GM21619 (cell line): ENCODE data around the gene HP1BP3.
"Not testable (repeated sequence)": the region's sequence is repeated elsewhere in the genome, so short reads cannot be mapped to it uniquely, and the experiment has no call there.

Source experiments
- ATAC-seq: cut with Tn5 transposase; IDR thresholded peaks from one replicate; pipeline ENCODE4 v1.9.1; 2021; ENCODE audit not compliant: unreplicated experiment

HP1BP3 gene, protein sequence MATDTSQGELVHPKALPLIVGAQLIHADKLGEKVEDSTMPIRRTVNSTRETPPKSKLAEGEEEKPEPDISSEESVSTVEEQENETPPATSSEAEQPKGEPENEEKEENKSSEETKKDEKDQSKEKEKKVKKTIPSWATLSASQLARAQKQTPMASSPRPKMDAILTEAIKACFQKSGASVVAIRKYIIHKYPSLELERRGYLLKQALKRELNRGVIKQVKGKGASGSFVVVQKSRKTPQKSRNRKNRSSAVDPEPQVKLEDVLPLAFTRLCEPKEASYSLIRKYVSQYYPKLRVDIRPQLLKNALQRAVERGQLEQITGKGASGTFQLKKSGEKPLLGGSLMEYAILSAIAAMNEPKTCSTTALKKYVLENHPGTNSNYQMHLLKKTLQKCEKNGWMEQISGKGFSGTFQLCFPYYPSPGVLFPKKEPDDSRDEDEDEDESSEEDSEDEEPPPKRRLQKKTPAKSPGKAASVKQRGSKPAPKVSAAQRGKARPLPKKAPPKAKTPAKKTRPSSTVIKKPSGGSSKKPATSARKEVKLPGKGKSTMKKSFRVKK

DNA sequence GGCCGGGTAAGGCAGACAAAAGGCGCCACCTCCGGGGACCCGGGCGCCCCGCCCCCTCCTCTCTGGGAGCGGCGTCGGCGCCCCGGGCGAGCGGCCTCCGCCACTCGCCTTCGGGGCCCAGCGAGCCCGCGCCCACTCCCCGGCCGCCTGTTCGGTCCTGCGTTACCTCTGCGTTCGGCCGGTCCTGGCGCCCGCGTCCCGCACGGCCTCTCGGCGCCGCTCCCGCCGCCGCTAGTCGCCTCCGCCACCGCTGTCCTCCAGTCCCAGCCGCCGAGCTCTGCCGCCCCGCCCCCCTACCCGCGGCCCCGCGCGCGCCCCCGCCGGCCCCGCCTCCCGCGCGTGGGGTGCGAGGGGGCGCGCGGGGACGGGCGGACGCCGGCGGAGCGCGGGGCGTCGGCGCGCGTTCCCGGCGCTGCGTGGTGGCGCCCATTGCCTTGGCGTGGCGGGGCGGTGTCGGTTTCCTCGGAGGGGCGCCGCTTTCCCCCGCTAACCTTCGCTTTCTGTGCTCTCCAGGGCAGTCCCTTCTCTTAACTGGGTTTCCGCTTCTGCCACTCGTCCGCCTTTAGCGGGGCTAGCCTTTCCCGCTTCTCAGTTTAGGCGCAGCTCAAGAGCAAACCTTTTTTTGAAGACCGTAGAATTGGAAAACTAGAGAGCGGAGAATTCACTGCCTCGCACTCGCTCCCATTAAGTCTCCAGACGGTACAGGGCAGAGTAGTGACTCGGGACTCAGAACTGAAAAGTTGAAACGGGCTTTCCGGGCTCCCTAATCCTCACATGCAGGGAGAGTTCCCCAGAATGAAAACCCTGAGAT lies at the start of gene HP1BP3:
HP1BP3 (minus strand) TSS at position 279 of the 811 bp plus-strand sequence. CDS start 6,867 bp downstream, outside the sequence.
- ATAC-seq = peak; percentile 33

DNA sequence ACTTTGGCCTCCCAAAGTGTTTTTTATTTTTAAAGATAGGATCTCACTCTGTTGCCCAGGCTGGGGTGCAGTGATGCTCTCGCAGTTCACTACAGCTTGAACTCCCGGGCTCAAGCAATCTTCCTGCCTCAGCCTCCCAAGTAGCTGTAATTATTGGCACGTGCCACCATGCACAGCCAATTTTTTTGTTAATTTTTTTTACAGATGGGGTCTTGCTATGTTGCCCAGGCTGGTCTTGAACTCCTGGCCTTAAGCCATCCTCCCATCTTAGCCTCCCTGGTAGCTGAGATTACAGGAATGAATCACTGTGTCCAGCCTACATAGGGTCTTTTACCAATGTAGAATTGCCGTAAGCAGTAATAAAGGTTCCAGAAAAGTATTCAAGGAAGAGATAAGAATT lies 49.1 kb upstream of the HP1BP3 start:
- ATAC-seq = no peak

DNA sequence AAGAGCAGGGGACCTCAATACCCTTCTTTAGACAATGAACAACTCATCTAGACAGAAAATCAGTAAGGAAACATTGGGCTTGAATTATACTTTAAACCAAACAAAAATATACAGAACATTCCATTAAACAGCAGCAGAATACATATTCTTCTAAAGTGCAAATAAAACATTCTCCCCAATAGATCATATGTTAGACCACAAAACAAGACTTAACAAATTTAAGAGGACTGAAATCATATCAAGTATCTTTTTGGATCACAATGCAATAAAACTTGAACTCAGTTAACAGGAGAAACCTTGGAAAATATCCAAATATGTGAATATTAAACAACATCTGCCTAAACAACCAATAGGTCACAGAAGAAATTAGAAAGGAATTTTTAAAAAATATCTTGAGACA lies 47.7 kb upstream of the HP1BP3 start:
- no peak for ATAC-seq

DNA sequence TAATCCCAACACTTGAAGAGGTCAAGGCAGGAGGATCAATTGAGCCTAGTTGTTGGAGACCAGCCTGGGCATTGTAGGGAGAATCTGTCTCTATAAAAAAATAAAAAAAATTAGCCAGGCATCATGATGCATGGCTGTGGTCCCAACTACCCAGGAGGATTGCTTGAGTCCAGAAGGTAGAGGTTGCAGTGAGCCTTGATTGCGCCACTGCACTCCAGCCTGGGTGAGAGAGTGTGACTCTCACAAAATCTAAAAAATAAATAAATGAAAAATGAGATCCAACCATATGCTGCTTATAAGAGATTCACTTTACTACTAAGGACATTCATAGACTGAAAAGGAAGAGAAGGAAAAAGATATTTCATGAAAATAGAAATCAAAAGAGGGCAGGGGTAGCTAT lies 47.1 kb upstream of the HP1BP3 start:
- no peak for ATAC-seq

DNA sequence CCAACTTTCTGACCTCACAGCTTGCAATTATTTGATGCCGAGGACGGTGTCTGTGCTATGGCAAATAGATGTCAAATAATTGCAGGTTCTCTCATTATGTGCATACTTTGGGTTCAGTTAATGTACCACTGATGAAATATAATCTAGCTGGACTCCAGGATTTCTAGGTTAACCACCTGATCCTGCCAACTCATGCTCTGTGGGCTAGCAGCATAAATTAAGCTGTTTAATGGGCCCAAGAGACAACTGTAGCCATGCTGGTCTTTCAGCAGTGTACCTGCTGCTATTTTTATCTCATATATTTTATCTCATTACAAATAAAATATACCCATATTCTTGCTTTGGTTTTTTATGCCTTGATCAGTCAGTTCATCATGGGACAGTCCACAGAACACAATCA lies 43.3 kb upstream of the HP1BP3 start:
- ATAC-seq = no peak

DNA sequence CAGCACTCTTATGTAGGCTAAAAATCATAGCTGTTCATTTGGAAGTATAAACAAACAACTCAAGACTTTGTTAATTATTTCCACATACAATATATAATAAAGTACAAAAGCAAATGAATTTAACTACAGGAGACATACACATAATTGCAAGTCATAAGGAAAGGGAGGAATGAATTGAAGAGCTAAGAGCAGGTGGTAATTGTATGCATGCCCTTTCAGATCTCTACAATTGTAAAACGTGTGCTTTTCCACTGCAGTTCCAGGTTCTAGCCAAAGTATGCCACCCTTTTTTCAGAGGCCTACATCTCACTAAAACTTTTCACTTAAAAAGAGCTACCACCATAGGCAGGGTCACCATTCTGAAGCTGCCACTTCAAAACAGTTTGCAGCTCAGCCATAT lies 42.8 kb upstream of the HP1BP3 start:
- ATAC-seq = no peak

DNA sequence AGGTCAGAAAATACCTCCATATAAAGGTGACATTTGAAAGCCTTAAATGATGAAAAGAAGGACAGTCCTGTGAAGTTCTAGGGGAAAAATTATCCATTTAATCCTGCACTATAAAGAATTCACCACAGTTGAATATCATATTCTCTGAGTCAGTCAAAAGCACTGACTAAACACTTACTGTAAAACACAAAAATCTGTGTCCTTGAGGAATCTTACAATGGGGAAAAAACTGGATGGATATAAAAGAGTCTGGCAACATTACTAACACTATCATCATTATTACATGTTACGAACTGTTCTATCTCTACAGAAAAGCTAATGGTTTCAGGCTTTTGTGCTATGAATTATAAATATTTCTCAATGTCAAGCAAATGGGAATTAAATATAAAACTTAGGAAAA lies 42.4 kb upstream of the HP1BP3 start:
- ATAC-seq = no peak

DNA sequence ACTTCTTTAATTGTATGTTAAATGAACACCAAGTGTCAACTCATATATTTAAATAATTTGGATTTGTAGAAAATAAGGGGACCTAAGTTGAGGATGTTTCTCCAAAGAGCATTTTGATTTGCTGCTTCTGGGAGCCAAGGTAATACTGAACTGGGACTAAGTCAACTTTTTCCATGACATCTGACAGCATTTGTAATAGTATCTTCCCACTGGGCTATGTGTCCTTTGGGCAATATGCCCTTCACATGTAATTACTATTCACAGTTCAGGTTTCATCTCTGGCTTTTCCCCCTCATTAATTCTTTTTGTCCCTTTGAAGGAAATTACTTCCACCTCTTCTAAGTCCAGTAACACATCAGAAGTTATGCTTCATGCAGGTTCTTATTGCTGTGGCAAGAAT lies 36.7 kb upstream of the HP1BP3 start:
- no peak for ATAC-seq

DNA sequence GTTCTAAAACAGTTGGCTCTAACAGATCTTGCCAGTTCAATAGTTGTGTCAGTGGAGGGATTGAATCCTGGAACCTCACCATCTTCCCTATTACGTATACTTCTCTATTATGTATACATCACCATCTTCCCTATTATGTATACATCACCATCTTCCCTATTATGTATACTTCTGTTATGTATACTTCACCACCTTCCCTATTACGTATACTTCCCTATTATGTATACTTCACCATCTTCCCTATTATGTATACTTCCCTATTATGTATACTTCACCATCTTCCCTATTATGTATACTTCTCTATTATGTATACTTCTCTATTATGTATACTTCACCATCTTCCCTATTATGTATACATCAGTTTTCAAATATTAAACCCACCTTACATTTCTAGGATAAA lies 34.4 kb upstream of the HP1BP3 start:
- ATAC-seq = no peak

DNA sequence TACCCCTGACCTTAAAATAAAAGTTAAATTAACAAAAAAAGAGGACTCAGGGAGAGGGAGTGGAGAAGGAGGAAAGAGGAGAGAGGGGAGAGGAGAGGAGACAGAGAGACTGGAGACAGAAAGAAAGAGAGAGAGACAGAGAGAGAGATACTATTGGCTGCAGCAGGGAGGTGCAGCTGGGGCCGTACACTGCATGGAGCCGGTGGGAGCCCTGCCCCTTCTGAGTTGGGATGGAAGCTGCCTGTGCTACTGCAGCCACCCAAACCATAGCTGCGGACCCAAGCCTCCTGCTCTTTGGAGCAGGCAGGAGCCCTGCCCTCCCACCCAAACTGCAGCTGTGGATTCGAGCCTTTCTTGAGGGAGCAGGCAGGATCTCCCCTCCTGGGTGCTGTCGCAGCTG lies 32.7 kb upstream of the HP1BP3 start:
- ATAC-seq = no peak

DNA sequence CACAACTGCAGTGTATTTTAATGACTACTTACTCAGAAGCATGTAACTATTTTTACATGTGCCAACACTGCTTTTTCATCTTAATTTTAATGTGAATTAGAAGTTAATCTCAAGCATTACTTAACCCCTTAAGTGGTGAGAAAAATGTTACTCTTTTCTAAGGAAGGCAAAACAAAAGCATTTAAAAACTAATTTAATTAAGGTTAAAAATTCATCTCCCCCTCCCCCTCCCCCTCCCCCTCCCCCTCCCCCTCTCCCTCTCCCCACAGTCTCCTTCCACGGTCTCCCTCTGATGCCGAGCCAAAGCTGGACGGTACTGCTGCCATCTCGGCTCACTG lies 27.4 kb upstream of the HP1BP3 start:
- ATAC-seq = no peak

DNA sequence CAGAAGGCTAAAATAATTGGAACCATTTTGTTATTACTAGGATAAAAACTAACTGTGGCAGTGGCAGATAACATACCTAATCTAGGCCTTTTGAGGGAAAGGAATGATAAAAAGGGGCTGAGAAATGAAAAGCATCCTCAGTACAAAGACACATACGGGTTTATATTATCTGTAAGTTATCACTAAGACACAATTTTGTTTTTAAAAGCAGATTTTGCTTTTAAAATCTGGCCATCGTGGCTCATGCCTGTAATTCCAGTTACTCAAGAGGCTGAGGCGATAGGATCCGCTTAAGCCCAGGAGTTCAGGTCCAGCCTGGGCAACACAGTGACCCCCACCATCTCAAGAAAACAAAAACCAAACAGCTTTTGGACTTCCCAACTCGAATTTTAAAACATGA lies 24.8 kb upstream of the HP1BP3 start:
- no peak for ATAC-seq

DNA sequence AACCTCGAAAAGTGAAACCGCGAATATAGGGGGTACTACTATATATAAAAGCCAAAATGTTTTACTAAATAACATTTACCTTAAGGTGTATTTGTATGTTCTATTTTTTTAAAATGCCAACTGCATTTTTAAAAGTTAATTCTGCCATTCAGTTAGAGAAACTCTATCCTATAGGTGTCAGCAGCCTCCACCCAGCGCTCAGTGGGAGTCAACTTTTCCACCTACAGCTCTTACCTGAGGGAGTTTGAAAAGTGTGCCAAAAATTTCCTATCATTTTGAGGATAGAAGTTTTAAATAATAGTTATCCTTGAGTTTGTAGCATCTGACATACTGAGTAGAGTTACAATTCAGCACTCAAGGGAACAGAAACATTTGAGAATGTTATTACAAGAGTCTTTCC lies 6.1 kb upstream of the HP1BP3 start:
- no peak for ATAC-seq

DNA sequence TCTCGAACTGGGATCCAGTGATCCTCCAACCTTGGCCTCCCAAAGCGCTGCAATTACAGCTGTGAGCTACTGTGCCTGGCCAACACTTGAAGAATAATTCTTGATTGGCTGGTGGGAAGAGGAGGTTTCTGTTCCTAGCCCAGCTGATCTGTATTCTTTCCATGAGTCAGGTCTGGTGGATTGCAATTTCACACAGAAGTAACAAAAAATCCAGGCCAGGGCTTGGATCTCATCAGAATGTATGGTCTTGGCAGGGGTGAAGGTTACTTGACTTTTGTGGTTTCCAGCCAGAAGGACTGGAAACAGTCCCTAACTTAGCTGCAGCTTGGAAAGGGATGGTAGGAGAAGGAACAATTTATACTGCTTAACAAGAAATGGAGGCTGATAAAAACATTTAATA lies 5.1 kb upstream of the HP1BP3 start:
- no peak for ATAC-seq

DNA sequence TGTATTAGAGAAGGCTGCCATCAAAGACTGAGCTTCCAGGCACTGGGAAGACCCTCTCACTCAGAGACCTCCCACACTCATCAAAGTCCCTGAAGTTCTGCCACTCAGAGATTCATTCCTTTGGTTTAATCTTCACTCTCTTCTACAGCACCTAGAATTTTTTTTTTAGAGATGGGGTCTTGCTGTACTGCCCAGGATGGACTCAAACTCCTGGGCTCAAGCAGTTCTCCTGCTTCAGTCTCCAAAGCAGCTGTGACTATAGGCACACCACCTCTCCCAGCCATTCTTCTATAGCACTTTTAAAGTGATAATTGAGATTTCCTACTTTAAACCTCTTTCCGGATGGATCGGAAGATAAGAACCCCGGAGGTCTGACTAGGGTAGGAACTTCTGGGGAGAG lies 3.7 kb upstream of the HP1BP3 start:
- ATAC-seq = no peak

DNA sequence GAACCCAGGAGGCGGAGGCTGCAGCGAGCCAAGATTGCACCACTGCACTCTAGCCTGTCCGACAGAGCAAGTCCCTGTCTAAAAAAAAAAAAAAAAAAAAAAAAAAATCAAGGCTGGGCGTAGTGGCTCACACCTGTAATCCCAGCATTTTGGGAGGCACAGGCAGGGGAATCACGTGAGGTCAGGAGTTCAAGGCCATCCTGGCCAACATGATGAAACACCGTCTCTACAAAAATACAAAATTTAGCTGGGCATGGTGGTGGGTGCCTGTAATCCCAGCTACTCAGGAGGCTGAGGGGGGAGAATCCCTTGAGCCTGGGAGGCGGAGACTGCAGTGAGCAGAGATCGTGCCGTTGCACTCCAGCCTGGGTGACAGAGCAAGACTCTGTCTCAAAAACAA lies 2.5 kb upstream of the HP1BP3 start:
- not testable (repeated sequence) for ATAC-seq

DNA sequence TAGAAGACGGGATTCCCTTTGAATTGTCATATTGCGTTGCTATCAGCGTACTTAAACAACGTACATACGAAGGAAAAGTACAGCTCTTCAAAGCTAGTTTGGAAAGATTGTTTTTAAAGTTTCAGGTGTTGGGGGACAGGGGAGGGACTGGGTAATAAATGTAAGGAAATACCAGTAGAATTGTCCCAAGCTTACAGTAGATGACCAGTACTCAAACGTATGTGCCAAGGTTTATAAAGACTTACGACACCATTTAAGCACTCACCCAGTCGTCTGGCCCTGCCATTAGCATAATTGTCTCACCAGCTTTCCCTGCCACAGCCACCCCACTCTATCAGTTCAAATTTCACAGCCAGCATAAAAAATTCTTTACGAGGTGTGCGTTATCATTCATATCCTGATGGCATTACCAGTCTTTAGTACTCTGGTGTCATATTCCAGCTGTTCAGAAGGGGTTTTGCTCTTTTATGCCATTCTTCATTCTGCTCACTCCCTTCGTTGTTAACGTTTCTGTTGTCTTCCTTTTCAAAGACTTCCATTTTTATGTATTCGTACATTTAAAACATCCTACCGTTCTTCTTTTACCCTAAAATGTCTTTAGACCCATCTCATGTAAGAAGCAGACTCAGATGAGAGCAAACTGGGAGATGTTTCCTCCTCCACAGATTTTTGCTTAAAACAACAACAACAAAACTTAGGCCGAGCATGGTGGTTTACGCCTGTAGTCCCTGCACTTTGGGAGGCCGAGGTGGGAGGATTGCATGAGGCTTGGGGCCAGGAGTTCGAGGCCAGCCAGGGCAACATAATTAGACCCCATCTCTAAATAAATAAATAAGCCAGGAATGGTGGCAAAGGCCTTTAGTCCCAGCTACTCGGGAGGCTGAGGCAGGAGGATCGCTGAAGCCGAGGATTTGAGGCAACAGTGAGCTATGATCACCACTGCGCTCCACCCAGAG lies 1.0 kb upstream of the HP1BP3 start:
- ATAC-seq = no peak

DNA sequence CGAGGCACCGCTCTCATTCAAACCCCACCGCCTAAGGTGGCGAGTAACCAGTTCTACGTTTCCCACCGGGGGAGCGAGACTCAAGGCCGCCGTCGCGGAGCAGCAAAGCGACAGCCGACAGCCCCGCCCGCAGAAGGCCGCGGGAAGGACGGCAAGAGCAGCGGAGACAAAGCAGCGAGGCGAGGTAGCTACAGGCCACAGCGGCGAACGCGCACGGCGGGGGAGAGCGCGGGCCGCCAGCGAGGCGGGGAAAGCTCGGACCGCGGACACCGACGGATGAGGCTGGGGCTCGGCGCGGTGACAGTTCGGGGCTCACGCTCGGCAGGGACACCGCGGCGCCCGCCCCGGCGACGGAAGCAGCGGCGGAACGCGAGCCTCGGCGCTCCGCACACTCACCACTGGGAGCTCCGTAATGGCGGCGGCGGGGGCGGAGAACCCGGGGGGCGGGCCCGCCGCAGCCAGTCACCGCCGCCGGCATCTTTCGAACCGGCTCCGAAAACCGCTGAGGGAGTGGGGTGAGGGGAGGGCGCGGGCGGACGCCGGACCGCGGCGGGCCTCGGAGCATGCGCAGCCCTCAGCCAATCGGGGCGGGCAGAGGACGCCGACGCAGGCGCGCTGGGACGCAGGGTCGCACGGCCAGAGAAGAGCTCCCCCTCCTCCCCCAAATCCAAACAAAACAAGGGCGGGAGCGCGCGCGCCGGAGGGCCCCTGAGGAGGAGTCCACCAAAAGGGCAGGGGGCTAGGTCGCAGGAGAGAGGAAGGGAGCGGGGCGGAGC lies 666 bp downstream of the HP1BP3 start:
- peak; percentile 72 for ATAC-seq

DNA sequence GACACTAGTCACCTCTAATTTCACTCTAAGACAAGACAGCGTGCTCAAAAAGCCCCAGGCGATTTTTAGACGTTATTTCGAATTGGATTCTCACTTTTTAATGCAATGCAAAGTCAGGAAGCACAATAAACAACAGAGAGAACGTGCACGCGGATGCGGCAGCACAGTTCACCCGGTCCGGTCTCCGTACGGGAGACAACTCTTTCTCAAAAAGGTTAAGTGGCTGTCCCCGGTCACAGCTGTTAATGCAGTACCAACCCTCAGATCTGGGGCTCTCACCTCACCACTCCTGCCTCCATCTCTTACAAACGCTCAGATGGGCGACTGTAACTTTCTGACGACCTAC lies 1.2 kb downstream of the HP1BP3 start:
- no peak for ATAC-seq

DNA sequence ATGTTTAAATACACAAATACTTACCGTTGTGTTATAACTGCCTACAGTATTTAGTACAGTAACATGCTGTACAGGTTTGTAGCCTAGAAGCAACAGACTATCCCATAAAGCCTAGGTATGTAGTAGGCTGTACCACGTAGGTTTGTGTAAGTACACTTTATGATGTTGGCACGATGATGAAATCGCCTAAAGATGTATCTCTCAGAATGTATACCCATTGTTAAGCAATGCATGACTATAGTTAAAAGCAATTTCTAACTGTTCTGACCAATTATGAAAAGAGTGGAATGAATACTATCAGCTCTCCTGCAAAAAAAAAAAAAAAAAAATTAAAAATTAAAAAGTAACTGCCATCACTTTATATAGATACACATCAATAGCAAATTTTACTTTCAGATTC lies 11.4 kb downstream of the HP1BP3 start:
- no peak for ATAC-seq
